Measurements from ENCODE around the gene STAT3.
"Not testable (repeated sequence)": the region's sequence is repeated elsewhere in the genome, so short reads cannot be mapped to it uniquely, and the experiment has no call there.

Gene STAT3

DNA sequence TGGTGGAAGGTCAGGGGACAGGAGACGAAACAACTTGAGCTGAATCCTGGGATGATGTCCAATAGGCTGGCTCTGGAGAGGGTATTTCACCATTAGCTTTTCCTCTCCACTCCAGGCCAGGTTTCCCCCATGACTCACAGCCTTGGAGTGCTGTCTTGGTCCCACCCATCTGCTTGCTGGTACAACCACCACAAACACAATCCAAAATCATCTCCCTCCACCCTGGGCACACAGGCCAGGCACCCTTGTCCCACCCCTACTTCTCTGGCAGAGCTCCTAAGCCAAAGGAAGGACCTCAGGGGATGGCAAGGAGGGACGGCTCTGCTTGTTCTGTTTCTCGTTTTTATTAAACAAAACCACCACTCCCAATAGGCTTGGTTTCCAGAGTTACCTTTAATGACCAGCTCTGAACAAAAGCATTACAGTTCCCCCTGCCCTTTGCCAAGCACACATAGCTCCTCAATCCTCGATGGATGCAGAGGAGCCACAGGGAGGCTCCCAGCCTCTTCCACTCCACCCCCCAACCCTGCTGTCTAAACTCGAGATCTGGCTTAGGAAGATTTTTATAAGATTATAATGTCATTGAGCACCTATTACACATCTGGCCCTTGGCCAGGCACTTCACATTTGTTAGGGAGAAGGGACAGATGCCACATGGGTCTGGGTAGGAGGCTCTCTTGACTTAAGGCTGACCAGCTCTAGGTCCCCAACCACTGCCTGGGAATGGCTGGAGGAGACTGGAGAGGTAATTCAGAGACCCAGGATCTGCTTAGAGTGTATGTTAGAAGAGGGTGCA is 21.5 kb upstream of the STAT3 start:
- DNase-seq (ENCODE audit: low read depth in 2 of 2) = no peak

DNA sequence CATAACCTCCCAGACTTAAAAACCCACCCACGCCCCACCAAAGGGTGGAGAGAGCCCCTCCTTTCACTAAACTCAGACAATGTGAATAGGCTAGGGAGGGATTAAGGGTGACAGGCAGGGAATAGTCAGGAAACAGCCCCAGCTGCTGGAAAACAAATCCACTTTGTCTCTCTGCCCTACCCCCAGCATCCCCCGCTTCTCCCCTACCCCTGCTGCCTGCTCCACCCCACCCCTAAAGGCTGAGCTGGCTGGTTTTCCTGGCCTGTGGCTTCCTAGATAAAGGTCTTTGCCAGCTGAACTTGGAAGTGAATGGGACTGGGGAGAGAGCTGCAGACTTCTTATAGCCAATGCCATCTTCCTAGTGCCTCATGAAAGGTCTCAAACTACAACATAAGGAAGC is 19.8 kb upstream of the STAT3 start:
- DNase-seq (ENCODE audit: low read depth in 2 of 2) = no peak

DNA sequence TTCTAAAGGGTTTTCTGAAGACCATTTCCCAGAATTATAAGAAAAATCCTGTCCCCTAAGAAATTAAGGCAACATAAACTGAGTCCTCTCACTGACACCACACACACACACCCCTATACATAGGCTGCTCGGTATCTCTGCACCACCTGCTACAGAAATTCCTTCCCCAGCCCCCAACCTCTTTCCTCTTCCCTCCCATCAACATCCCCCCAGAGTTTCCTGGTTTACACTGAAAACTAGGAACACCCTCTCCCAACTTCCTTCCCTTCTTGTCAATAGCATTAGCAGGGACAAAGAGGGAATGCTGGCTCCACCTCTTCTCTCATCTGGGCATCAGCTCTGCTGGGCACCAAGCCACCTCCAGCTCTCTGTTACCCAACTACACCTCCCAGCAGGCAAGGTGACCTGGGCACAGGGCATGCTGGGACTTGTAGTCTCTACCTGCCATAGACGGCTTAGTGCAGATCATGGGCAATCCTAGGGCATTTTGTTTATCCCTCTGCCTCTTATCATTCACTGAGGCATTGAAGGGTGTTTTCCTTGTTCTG is 19.1 kb upstream of the STAT3 start:
- DNase-seq (ENCODE audit: low read depth in 2 of 2) = peak in 1 of 2 donors; percentile 42

DNA sequence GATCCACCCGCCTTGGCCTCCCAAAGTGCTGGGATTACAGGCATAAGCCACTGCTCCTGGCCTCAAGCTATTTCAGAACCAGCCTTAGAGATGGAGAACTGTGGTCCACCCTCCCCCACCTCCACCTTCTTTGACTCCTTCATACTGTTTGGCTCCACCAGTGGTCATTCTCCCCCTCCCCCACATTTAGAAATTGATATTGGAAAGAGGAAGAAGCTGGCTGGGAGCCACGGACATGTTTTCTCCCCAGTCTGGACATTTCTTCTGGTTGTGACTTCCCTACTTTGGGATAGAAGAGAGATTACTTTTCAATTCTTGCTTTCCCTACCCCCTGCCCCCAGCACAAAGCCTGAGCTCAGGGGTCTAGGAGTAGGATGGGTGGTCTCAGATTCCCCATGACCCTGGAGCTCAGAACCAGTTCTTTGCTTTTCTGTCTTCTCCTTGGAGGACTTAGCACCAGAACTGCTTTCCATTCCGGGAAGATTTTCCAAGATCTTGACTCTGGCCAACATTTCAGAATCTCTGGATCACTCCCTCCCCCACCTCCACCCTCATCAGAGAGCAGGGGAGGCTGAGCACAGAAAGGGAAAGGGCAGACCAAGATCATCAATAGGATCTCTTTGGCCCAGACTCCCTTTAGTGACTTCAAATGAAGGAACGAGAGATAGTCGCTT is 18.5 kb upstream of the STAT3 start:
- DNase-seq (ENCODE audit: low read depth in 2 of 2) = no peak

DNA sequence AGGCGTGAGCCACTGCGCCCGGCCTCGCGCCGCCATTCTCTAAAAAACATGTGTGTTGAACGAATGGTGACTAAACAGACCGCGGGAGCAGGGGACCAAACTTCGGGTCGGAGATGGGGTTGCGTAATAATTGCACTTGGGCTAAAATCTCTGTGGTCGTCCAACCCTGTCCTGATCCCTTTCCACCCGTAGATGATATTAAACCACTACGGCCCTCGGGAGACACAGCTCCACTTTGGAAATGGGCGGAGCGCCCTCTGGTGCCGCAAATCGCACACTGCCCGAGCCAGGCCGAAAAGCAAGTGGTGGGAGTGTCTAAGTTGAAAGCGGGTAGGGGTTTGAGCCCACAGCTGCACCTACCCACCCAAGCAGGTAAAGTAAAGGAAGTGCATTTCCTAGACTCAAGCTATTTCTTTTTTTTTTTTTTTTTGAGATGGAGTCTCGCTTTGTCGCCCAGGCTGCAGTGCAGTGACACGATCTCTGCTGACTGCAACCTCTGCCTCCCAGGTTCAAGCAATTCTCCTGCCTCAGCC is 17.8 kb upstream of the STAT3 start:
- peak; percentile 72 to 73 for DNase-seq (ENCODE audit: low read depth in 2 of 2)

DNA sequence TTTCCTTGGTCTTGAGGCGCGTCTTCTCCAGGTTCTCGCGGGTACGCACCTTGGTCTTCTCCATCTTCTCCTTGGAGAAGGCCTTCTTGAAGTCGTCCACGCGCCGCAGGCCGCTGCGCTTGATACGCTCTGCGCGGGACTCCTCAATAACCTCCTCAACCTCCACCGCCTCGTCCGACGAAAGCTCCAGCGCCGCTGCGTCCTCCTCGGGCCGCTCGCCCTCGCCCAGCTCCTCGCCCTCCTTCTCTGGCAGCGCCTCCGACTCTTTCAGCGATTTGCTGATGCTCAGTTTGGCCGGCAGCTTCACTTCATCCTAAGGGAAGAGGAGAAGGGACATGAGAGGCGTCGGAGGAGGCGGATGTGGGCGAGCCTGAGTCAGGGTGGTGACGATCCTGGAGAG is 16.8 kb upstream of the STAT3 start:
- DNase-seq (ENCODE audit: low read depth in 2 of 2) = no peak

DNA sequence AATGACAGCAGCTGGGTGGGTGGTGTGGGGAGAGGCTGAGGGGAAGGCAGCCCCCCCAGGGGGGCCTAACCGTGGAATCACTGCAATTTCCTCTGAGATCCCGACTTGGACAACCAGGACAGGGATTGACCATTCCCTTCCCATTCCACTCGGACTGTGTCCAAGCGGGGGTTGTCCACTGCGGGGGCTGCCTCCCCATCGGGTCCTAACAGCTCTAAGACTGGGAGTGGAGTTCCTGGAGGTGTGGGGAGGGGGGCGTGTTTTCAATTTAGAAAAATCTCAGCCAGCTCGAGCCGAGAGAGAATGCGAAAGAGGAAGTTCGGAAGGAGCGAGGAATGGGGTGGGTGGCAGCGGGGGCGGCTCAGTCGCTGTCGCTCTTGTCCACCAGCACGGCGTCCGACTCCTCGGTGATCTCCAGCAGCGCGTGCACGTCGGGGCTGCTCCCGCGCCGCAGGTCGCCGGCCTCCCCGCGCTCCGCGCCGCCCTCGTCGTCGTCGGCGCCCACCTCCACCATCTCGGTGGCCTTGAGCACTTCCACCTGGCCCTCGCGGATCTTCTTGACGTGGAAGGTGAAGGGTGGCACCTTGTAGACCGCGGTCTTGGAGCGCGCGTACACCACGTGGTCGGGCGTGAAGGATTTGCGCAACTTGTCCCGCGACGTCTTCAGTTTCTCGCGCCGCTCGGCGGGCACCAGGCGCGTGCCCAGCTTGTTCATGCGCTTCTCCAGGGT is 16.2 kb upstream of the STAT3 start:
- no peak for DNase-seq (ENCODE audit: low read depth in 2 of 2)

DNA sequence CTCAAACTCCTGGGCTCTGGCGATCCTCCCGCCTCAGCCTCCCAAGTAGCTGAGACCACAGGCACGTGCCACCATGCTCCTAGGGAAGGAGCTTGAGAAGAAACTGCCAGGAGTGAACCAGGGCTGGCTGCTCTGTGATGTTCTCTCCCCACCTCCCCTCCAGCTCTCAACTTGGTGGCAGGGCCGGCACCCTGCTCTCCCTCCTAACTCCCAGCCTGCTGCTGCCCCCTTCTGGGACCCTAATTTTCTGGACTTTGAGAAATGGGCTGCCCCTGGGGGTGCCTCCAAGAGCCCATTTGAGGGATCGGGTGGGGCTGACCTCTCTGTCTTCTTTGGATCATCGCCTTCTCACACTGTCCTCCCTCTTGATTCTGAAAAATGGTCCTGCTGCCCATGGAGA is 14.9 kb upstream of the STAT3 start:
- DNase-seq (ENCODE audit: low read depth in 2 of 2) = peak in 1 of 2 donors; percentile 21

DNA sequence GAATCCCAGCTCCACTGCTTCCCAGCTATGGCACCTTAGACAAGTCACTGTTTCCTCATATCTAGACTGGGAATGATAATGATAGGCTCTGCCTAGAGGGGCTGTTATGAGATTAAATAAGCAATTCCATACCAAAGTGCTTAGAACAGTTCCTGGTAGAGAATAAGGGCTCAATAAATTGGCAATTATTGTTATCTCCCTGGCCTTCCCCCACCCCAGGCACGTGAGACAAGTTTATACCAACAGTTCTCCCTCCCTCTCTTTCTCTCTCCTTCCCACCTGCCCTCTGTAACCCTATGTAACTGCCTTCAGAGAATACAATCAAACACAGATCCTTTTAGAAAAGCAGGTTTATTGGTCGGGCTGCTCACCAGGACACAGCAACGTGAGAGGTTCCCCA is 13.9 kb upstream of the STAT3 start:
- DNase-seq (ENCODE audit: low read depth in 2 of 2) = no peak

DNA sequence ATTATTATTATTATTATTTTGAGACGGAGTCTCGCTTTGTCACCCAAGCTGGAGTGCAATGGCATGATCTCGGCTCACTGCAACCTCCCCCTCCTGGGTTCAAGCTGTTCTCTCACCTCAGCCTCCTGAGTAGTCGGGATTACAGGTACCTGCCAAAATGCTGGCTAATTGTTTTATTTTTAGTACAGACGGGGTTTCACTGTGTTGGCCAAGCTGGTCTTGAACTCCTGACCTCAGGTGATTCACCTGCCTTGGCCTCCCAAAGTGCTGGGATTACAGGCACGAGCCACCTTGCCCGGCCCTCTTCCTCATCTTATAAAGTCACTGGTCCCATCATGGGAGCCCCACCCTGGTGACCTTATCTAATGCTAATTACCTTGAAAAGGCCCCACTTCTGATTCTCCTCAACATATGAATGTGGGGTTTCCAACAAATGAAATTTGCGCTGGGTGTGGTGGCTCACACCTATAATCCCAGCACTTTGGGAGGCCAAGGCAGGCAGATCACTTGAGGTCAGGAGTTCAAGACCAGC is 12.7 kb upstream of the STAT3 start:
- not testable (repeated sequence) for DNase-seq (ENCODE audit: low read depth in 2 of 2)

DNA sequence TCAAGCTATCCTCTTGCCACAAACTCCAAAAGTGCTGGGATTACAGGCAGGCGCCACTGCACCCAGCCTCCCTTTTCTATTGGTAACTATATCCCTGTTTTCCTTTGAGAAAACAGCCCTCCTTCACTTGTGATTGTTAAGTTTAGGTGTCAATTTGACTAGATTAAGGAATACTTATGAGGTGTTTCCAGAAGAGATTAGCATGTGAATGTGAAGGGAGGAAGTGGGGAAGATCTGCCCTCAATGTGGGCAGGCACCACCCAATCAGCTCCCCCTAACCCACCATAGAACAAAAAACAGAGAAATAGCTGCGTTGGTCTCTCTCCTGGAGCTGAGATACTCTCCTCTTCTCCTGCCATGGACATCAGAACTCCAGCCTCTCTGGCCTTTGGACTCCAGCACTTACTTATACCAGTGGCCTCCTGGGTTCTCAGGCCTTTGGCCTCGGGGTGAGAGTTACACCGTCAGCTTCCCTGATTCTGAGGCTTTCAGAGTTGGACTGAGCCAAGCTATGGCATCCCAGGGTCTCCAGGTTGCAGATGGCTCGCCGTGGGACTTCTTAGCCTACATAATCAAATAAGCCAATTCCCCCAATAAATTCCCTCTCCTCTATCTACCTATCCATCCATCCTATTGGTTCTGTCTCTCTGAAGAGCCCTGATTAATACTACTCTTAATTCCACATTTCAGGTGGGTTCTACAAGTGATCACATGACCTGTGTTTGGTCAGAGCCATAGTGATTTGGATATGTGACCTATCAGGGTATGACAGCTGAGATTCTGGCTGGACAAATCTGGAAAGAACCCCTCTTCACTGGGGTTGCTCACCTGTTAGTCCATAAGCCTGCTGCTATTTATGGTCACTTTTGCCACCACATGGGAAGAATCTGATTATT is 12.0 kb upstream of the STAT3 start:
- DNase-seq (ENCODE audit: low read depth in 2 of 2) = no peak

DNA sequence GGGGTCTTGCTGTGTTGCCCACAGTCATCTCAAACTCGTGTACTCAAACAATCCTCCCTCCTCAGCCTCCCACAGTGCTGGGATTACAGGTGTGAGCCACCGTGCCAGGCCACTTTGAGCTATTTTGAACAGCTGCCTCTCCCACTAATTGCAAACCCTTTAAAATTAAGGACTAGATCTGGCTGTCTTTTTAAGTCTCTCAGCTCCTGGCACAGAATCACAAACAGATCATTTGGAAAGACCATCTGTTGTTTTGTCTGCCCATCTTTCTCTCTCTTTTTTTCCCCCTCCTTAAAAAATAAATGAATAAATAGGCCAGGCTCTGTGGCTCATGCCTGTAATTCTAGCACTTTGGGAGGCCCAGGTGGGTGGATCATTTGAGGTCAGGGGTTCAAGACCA is 10.9 kb upstream of the STAT3 start:
- no peak for DNase-seq (ENCODE audit: low read depth in 2 of 2)

DNA sequence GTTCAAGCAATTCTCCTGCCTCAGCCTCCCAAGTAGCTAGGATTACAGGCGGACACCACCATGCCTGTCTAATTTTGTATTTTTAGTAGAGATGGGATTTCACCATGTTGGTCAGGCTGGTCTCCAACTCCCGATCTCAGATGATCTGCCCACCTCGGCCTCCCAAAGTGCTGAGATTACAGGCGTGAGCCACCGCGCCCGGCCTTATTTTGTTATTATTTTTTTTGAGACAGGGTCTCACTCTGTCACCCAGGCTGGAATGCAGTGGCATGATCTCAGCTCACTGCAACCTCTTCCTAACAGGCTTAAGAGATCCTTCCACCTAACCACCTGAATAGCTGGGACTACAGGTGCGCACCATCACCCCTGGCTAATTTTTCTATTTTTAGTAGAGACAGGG is 7.4 kb upstream of the STAT3 start:
- DNase-seq (ENCODE audit: low read depth in 2 of 2) = not testable (repeated sequence)

DNA sequence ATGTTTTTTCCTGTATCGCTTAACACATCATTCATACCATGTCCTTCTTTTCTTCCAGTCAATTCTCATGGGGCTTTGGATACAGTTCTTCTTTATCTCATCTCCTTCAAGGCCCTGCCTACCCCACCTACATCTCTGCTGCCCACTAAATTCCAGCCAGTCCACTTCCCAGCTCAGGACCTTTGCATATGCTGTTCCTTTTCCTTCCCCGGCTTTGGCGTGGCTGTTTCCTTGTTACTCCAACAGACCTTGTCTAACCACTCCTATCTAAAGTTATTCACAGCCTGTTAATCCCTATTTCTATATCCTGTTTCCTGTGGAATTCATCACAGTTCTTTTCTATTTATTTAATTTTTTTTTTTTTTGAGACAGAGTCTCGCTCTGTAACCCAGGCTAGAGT is 6.6 kb upstream of the STAT3 start:
- no peak for DNase-seq (ENCODE audit: low read depth in 2 of 2)

DNA sequence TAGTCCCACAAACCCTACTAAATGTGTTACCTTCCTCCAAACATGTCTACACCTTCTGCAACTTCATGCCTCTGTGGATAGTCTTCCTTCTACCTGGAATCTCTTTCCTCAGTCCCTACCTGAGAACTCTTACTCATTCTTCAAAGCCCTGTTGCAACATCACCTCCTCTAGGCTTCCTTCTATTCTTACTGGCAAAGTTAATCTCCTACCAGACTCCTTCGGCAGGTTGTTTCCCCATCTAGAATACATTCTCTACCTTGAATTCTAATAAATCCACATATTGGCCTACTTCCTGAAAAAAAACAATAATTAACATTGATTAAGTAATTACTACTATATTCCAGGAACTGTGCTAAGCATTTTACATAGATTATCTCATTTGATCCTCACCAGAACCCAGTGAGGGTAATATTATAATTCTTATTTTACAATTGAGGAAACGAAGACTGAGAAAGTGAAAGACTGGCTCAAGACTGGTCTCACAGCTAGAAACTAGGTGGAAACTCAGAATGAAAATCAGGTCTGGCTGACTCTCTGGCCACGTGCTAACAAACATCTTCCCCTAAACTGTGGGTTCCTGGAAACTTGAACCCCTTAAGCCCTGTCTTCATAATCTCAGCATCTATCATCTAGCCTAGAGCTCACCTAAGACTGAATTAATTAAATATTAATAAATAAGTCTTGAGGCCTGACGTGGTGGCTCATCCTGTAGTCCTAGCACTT is 4.6 kb upstream of the STAT3 start:
- DNase-seq (ENCODE audit: low read depth in 2 of 2) = no peak

DNA sequence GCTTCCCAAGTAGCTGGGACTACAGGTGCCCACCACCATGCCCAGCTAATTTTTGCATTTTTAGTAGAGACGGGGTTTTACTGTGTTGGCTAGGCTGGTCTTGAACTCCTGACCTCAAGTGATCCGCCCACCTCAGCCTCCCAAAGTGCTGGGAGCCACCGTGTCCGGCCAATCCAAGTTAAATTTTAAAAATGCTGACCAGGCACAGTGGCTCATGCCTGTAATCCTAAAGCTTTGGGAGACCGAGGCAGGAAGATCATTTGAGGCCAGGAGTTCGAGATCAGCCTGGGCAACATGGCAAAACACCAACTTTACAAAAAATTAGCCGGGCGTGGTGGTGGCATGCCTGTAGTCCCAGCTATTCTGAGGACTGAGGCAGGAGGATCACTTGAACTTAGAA is 3.2 kb upstream of the STAT3 start:
- DNase-seq (ENCODE audit: low read depth in 2 of 2) = not testable (repeated sequence)

DNA sequence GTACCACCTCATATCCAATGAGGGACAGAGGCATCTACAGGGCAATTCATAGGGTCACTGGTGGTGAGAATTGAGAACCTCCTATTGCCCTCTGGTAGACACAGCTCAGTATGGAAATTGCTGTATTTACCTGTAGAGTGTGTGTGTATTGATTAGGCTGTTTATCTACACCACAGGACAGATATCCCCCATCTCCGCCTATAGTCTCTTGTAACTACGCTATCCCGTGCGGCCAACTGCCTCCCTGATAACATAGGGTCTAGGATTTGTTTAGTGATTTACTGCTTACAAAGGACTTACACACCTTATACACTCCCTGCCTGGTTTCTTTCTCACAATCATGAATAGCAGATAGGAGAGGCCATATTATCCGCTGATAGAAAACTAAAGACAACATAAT is 1.7 kb upstream of the STAT3 start:
- no peak for DNase-seq (ENCODE audit: low read depth in 2 of 2)

DNA sequence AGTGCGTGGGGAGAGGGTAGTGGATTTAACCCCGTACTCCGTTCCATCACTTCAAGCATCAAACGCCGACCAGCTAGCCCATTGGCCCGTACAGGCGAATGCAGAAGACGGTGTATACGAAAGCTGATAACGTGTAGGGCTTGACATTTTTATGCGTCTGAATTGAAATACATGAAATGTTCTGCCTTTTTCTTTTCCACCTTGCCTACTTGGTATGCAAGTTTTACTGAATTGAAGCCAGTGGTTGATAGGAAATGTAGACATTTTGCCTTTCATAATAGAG is 834 bp upstream of the STAT3 start:
- no peak for DNase-seq (ENCODE audit: low read depth in 2 of 2)

DNA sequence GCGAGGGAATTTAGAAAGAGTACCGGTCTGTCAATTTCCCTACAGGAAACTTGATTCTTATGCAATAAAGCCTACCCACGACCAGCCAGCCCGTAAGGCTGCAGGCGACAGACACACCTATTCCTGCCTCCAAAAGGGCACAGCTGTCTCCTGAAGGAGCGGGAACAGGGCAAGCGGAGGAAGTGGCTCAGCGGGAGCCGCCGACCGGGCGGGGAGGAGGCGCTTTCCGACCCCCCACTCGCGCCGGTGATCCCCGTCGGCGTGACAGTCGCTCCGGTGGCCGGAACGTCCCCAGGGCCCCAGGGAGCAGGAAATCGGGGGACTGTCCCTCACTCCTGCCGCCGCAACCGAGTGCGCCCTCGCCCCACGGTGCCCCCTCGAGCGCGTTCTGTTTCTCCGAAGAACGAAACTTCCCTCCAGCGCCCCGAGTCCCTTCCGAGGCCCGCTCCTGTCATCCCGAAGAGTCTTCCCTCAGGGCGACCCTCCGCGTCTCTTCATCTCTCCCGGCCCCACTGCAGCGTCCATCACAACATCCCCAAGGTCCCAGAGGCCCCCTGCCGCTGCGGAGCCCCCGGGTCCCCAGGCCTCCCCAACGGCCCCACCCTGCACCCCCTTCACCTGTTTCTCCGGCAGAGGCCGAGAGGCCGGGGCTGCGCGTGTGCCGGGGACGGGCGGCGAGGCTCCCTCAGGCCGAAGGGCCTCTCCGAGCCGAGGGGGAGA is 421 bp downstream of the STAT3 start:
- DNase-seq (ENCODE audit: low read depth in 2 of 2) = peak in 1 of 2 donors; percentile 21

Measured in stimulated activated CD8-positive, alpha-beta memory T cell treated with anti-CD3 and anti-CD28 coated beads, Interleukin-2, amount 100 ng/mL, for 1 hour (primary cell).